GM10248 (cell line): Measurements from ENCODE around the gene SH3BP4.

Source experiments
- CTCF ChIA-PET: fragments of 300-600 bp; sonication (Branson Sonifier 250); formaldehyde crosslinking; extraction: SDS; loops from one replicate; lab custom pipeline; 2021; ENCODE audit warnings: antibody characterized with exemption; lab: Yijun Ruan, JAX
- POLR2A ChIA-PET: fragments of 350-650 bp; sonication (Branson Sonifier 250); formaldehyde crosslinking; extraction: SDS; loops from one replicate; lab custom pipeline; 2020; ENCODE audit warnings: antibody characterized with exemption; lab: Yijun Ruan, JAX
- DNase-seq: peaks from one replicate; pipeline ENCODE4 v3.0.0; 2012; ENCODE audit errors: extremely low spot score
- TF ChIP-seq, protein P1 (sequence below): IDR thresholded peaks from 2 replicates; pipeline ENCODE4 v1.5.1; 2012; ENCODE audit warnings: mild to moderate bottlenecking, low read depth; ENCODE audit errors: extremely low read depth, missing control alignments, control extremely low read depth

SH3BP4 gene

GRCh38 chr2:234969306-234970098, 17.7 kb downstream of the SH3BP4 start:
- ChIA-PET CTCF (interaction anchor here (0.9 kb wide), 1 partner anchor 13 kb away, joined by 3 read pairs; no protein-coding TSS in a partner anchor), POLR2A (no interaction called here)
- DNase-seq, result no peak
- TF ChIP-seq, protein P1, sequence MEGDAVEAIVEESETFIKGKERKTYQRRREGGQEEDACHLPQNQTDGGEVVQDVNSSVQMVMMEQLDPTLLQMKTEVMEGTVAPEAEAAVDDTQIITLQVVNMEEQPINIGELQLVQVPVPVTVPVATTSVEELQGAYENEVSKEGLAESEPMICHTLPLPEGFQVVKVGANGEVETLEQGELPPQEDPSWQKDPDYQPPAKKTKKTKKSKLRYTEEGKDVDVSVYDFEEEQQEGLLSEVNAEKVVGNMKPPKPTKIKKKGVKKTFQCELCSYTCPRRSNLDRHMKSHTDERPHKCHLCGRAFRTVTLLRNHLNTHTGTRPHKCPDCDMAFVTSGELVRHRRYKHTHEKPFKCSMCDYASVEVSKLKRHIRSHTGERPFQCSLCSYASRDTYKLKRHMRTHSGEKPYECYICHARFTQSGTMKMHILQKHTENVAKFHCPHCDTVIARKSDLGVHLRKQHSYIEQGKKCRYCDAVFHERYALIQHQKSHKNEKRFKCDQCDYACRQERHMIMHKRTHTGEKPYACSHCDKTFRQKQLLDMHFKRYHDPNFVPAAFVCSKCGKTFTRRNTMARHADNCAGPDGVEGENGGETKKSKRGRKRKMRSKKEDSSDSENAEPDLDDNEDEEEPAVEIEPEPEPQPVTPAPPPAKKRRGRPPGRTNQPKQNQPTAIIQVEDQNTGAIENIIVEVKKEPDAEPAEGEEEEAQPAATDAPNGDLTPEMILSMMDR, result no peak

DNA sequence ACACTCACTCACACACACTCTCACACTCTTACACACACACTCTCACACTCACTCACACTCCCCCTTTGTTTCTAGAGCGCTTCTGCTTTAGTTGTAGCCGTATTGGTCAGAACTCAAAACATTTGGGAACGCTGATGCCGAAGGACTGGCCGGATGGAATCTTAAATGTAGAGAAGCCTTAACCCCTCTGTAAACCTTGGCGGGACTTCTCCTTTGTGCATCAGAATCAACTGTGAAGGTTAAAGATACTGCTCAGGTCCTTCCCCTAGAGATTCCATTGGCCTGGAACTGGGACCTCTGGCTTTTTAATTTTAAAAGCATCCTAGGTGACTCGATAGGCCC, 18.3 kb downstream of the SH3BP4 start:
- TF ChIP-seq, protein P1, result no peak
- DNase-seq, result no peak
- ChIA-PET POLR2A (no interaction called here), CTCF (no interaction called here)

GRCh38 chr2:234970477-234970882, 18.7 kb downstream of the SH3BP4 start:
- no peak for DNase-seq
- ChIA-PET POLR2A (no interaction called here), CTCF (no interaction called here)
- TF ChIP-seq, protein P1, result no peak

- POLR2A ChIA-PET, result no interaction called here
- CTCF ChIA-PET, result interaction anchor here (1.0 to 1.1 kb wide), 2 partner anchors 11 to 144 kb away, joined by 3 read pairs; no protein-coding TSS in a partner anchor
- TF ChIP-seq, protein P1, result no peak
- DNase-seq, result no peak
Measured at GRCh38 chr2:234971496-234971895, 19.7 kb downstream of the SH3BP4 start.

DNA sequence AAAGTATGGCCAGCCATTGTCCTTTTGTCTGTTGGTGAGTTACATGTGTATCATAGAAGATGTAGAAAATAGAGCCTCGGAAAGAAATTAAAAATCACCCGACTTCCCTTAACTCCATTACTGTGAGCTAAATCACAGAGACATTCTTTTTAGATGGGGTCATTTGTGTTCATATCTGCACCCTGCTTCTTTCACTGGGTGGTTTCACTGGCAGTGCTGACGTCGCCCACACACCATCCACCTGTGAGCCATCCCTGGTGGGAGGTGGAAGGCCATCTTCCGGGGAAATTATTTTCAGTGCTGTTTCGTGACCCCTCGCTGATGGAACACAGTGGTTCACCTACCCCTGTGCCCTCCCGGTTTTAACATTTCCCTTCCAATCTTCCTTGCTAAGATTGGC, 21.2 kb downstream of the SH3BP4 start:
- CTCF ChIA-PET, result interaction anchor here (1.1 kb wide), 1 partner anchor 15 kb away, joined by 3 read pairs; no protein-coding TSS in a partner anchor
- TF ChIP-seq, protein P1, result no peak
- DNase-seq, result no peak
- POLR2A ChIA-PET, result no interaction called here

DNA sequence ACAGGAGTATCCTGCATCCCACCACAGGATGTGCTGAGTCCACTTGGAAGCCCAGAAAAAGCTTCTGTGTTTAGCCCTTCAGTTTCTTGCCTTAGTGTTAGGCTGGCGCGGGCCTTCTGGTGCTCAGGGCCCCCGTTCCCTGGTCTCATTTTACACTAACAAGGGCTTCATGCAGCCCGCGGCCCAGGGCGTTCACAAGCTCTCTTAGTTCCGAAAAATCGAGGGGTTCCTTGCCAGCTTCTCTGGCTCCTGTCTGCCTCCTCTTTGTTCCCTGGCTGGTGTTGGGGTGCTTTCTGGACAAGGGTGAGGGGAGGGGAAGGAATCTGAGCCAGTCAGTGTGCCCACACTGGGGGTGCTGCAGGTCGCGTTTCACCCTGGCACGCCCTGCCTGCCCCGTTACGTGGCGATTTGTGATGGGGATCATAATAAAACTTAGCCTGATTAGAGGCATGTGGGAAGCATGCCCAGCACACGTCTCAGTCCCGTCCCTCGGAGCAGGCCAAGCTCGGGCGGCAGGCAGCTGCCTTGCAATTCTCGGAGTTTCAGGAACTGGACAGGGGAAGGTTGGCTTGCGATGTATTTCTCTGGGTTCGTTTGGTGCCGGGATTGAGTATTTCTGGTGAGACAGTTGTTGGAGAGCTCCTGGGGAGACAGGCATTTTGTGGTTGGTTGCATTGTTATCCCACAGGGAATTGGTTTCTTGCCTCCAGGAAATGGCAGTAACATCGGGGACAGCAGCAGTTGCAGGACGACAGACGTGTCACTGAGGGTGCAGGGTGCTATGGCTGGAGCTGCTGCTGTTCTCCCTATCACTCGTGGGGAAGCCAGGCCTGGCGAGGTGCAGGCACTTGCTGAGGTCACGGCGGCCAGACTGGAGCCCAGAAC, 22.9 kb downstream of the SH3BP4 start:
- no peak for DNase-seq
- ChIA-PET CTCF (interaction anchor here (1.2 kb wide), 1 partner anchor 9 kb away, joined by 3 read pairs; no protein-coding TSS in a partner anchor), POLR2A (no interaction called here)

More for the DNA sequence above, 22.9 kb downstream of the SH3BP4 start:
- TF ChIP-seq, protein P1, result no peak
